GM21515 (cell line): Measurements from ENCODE around the gene FADS3.

ENCODE experiments used
- ATAC-seq: cut with Tn5 transposase; IDR thresholded peaks from one replicate; pipeline ENCODE4 v1.9.1; 2021; ENCODE audit not compliant: unreplicated experiment

Gene FADS3

DNA sequence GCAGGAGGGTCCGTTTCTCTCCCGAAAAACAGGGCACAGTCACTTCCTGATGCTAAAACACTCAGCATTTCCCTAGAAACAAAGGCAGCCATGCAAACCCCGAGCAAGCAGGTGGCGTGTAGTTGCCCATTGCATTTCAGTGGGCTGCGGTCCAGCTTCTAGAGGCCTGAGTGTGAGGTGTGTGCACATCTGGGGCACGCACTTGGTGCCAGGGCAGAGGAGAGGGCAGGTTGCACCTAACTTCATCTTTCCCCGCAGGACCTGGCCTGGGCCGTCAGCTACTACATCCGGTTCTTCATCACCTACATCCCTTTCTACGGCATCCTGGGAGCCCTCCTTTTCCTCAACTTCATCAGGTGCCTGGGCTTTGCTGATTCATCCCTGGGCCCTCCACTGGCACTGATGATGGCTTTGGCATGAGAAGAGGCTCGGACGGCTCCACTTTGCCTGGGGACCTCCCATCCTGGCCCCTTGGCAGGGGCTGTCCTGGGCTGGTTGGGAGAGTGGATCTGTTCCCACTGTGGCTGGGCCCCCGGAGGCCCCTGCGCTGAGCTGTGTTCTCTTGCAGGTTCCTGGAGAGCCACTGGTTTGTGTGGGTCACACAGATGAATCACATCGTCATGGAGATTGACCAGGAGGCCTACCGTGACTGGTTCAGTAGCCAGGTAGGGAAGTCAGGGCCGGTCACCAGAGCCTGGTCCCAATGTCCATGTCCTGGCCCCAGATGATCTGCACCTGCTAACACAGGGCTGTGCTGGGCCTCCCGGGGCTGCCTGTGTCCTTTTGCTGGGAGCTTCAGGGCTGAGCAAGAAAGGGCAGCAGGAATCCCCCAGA, 28.4 kb downstream of the FADS3 start:
- no peak for ATAC-seq

- ATAC-seq, result no peak
Measured at GRCh38 chr11:61861634-61862033, 29.7 kb downstream of the FADS3 start.

GRCh38 chr11:61860054-61860903, 31.1 kb downstream of the FADS3 start:
- no peak for ATAC-seq

DNA sequence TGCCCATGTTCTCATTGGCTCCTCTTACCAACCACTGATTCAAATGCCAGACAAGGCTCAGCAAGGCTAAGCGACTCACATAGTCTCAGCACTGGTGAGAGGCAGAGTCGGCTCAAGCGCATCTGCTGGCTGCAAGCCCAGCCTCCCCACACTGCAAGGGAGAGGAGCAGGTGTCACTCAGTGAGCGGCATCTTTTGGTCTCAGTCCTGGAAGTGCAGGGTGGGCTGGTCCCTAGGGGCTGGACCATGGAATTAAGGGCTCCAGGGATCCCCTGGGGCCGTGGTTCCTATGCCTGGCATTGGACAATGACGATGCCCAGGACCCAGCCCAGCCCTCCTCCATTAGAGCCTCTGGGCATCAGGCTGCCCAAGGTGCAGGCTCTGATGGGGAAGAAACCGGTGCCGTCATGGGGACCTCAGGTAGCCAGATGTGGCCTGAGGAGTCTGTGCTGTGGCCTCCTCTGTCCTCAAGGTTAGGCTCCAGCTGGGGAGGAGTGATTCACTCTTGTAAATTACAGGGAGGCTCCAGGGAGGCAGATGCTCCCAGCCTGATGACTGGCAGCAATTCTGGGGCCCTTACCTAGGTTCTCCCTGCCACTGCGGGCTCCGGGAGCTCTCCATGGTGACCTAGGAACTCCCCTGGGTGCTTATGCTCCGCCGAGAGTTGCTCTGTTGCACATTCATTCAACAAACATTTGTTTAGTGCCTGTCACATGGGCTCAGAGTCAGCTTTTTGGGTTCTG, 35.2 kb downstream of the FADS3 start:
- no peak for ATAC-seq

- no peak for ATAC-seq
Measured at GRCh38 chr11:61854966-61855714, 36.2 kb downstream of the FADS3 start.

DNA sequence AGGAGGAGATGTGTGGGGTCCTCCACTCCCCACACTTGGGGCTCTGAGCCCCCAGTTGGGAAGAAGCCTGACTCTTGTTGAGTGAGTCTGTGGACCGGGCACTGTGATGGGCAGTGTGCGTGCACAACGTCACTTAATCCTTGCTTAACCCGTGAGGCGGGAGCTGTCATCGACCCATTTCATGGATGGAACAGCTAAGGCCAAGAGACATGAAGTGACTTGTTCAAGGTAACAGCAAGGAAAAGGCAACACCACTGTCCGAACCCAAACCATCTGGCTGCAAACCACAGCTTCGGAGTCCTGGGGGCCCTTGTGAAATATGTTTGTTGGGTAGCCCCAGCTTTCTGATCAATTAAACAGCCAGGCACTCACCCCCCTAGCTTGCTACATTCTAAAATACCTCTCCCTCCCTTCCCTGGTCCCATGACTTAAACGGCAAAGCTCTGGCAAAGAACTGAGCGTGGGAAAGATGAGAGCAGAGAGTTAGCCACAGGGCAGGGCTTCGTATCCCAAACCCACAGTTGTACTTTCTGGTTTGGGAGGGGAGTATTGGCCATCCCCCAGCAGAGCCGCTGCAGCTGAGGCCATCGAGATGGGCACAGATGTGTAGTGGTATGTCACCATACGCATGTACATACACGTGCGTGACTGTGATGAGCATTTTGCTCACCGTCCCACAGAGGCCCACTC, 37.0 kb downstream of the FADS3 start:
- ATAC-seq, result no peak

DNA sequence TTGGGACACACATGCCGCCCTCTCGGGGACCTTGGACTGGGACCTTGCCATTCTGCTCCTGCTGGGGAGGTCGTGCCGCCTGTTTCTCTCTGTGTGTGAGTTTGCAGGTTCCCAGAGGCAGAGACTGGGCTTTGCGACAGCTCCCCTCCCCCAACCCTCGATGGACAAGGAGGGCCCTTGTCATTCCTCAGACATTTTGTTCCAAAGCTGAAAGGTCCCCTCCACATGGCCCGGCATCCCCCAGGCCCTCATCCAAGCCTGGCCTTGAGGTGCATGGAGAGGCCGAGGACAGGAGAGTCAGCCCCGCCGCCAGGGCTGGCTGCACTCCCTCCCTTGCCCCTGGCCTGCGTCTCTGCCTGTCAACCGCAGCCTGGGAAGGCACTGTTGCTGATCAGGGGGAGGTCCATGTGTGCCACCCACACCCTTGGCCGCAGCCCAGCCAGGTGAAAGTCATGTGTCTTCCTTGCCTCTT, 37.6 kb downstream of the FADS3 start:
- no peak for ATAC-seq

DNA sequence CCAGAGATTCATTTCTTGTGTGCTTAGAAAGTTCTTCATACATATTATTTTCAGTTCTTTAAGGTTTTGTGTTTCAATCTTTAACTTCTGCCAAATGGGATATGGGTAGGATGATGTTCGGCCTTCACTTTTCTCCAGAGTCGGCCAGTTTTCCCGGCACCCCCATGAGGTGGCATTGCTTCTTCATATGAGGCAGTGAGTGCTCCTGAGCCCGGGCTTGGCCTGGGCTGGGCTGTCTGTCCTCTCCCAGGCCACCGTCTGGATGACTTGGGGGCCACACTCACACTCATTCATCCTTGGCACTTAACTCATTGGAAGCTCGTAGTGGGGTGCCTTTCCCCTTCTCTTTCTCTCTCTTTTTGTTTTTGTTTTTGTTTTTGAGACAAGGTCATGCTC, 39.4 kb downstream of the FADS3 start:
- ATAC-seq, result no peak

- ATAC-seq, result no peak
Measured at GRCh38 chr11:61851113-61851899, 40.0 kb downstream of the FADS3 start.

- no peak for ATAC-seq
Measured at GRCh38 chr11:61850687-61851086, 40.7 kb downstream of the FADS3 start.

- no peak for ATAC-seq
Measured at GRCh38 chr11:61848631-61849030, 42.7 kb downstream of the FADS3 start.

GRCh38 chr11:61847914-61848581, 43.3 kb downstream of the FADS3 start:
- ATAC-seq, result no peak

DNA sequence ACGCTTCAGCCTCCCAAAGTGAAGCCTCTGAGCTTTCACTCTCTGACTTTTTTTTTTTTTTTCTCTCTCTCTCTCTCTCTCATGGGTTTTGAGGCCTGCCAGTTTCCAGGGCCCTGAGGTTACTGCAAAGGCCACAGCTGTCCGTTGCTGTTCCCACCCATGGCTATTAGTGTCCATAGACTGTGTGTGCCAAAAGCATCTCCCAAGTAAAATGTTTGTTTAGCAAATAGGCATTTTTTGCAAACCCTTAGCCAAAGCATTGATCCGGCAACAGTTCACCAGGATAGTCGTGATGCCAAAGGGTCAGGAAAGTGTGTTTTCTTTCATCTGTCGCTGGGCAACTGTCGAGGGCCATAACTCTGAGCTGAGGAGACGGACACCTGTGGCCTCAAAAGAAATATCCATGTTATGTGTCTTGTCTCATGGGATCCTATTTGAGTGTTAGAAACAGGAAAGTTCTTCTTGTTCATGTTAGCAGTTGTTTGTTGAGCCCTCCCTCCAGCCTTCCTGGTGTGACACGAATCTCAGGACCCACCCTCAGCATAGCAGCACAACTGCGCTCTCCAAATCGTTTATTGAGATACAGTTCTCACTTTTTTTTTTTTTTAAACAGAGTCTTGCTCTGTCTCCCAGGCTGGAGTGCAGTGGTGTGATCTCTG, 44.9 kb downstream of the FADS3 start:
- no peak for ATAC-seq

GRCh38 chr11:61844909-61845565, 46.3 kb downstream of the FADS3 start:
- ATAC-seq, result no peak

DNA sequence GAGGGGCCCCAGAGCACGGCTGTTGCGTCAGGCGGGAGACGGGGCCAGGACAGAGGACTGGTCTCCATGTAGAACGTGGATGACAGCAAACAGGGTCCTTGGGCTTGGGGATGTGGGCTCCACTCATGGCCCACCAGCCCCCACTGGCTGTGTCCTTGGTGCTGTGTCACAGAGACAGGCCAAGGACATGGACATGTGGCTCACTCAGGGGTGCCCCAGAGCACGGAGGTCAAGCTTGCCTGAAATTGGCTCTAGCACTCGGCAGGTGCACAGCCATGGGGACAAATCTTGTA, 48.9 kb downstream of the FADS3 start:
- no peak for ATAC-seq

GRCh38 chr11:61841636-61842527, 49.5 kb downstream of the FADS3 start:
- no peak for ATAC-seq

DNA sequence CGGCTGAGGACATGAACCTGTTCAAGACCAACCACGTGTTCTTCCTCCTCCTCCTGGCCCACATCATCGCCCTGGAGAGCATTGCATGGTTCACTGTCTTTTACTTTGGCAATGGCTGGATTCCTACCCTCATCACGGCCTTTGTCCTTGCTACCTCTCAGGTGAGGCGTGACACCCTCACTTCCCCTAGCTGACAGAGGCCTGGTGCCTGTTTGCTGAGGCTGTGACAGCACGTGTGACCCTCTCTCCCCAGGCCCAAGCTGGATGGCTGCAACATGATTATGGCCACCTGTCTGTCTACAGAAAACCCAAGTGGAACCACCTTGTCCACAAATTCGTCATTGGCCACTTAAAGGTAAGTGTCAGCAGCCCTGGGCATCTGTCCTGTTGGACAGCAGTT, 51.0 kb downstream of the FADS3 start:
- ATAC-seq, result no peak
